Liver (tissue), 9 donors: ENCODE results near the gene KIF17. TPM values are rescaled to one million over a fixed set of nuclear protein-coding genes. Genes with fewer than 3 reads are reported as not detected.

Experiments
- DNase-seq: peaks from one replicate; pipeline ENCODE4 v3.0.0-alpha.2; 2017; ENCODE audit warnings: low spot score
- H3K27ac ChIP-seq, 2 donors: one replicate each; pipeline ENCODE4 v1.7.0; 2013; ENCODE audit warnings: inconsistent platforms in 2 of 2, low read length in 2 of 2, control low read depth in 1 of 2, low read depth in 1 of 2, mild to moderate bottlenecking in 1 of 2
- H3K27me3 ChIP-seq, 4 donors: one replicate each; pipeline versions ENCODE4 v1.6.1 to v1.7.0; 2013; ENCODE audit warnings: low read length in 3 of 4, inconsistent platforms in 1 of 4, mild to moderate bottlenecking in 1 of 4, moderate library complexity in 1 of 4; ENCODE audit not compliant: control insufficient read depth in 4 of 4, insufficient read depth in 4 of 4
- H3K36me3 ChIP-seq, 4 donors: one replicate each; pipeline versions ENCODE4 v1.6.1 to v1.7.0; 2013; ENCODE audit warnings: low read length in 3 of 4, mild to moderate bottlenecking in 3 of 4, low read depth in 1 of 4, moderate library complexity in 1 of 4; ENCODE audit not compliant: control insufficient read depth in 4 of 4, insufficient read depth in 3 of 4
- H3K4me1 ChIP-seq, 4 donors: one replicate each; pipeline versions ENCODE4 v1.6.1 to v1.7.0; 2013; ENCODE audit warnings: low read length in 3 of 4, mild to moderate bottlenecking in 3 of 4, moderate library complexity in 1 of 4; ENCODE audit not compliant: control insufficient read depth in 4 of 4, insufficient read depth in 4 of 4
- H3K4me3 ChIP-seq, 3 donors: one replicate each; pipeline versions ENCODE4 v1.6.1 to v1.7.0; 2013; ENCODE audit warnings: low read length in 3 of 3, control low read depth in 1 of 3, low read depth in 1 of 3, mild to moderate bottlenecking in 1 of 3
- H3K9ac ChIP-seq, 2 donors: one replicate each; pipeline ENCODE4 v1.7.0; 2013; ENCODE audit warnings: low read length in 2 of 2, mild to moderate bottlenecking in 2 of 2, moderate library complexity in 2 of 2, control low read depth in 1 of 2, low read depth in 1 of 2
- H3K9me3 ChIP-seq, 4 donors: one replicate each; pipeline versions ENCODE4 v1.6.1 to v1.7.0; 2013; ENCODE audit warnings: low read length in 3 of 4; ENCODE audit not compliant: control insufficient read depth in 4 of 4
- EGR1 ChIP-seq, 2 donors: IDR thresholded peaks; 2 replicates each; pipeline ENCODE4 v1.6.1; 2016 to 2018; ENCODE audit warnings: antibody characterized with exemption in 2 of 2, low read depth in 2 of 2
- FOXA1 ChIP-seq: IDR thresholded peaks from 2 replicates; pipeline ENCODE4 v1.6.1; 2016; ENCODE audit warnings: antibody characterized with exemption
- FOXA2 ChIP-seq: IDR thresholded peaks from 2 replicates; pipeline ENCODE4 v1.6.1; 2016; ENCODE audit warnings: antibody characterized with exemption
- GABPA ChIP-seq, 2 donors: IDR thresholded peaks in 1 of 2; conservative IDR thresholded peaks in 1 of 2; 2 replicates each; pipeline ENCODE4 v1.6.1; 2016; ENCODE audit warnings: antibody characterized with exemption in 2 of 2, mild to moderate bottlenecking in 1 of 2, moderate library complexity in 1 of 2
- HNF4A ChIP-seq, 2 donors: conservative IDR thresholded peaks; 2 replicates each; pipeline ENCODE4 v1.6.1; 2016; ENCODE audit warnings: antibody characterized with exemption in 2 of 2, mild to moderate bottlenecking in 2 of 2
- HNF4G ChIP-seq: IDR thresholded peaks from 2 replicates; pipeline ENCODE4 v1.6.1; 2016; ENCODE audit warnings: antibody characterized with exemption
- JUND ChIP-seq, 2 donors: IDR thresholded peaks; 2 replicates each; pipeline ENCODE4 v1.6.1; 2016; ENCODE audit warnings: antibody characterized with exemption in 2 of 2
- NR2F2 ChIP-seq: IDR thresholded peaks from 2 replicates; pipeline ENCODE4 v1.6.1; 2016; ENCODE audit warnings: antibody characterized with exemption
- RAD21 ChIP-seq, 2 donors: IDR thresholded peaks; 2 replicates each; pipeline ENCODE4 v1.6.1; 2016; ENCODE audit warnings: antibody characterized with exemption in 2 of 2, mild to moderate bottlenecking in 2 of 2
- RXRA ChIP-seq, 2 donors: IDR thresholded peaks; 2 replicates each; pipeline ENCODE4 v1.6.1; 2017 to 2018; ENCODE audit warnings: antibody characterized with exemption in 2 of 2, mild to moderate bottlenecking in 1 of 2
- SP1 ChIP-seq: IDR thresholded peaks from 2 replicates; pipeline ENCODE4 v1.6.1; 2018; ENCODE audit warnings: antibody characterized with exemption, mild to moderate bottlenecking
- TAF1 ChIP-seq: conservative IDR thresholded peaks from 2 replicates; pipeline ENCODE4 v1.6.1; 2016; ENCODE audit warnings: antibody characterized with exemption, mild to moderate bottlenecking
- YY1 ChIP-seq: IDR thresholded peaks from 2 replicates; pipeline ENCODE4 v1.6.1; 2016; ENCODE audit warnings: antibody characterized with exemption, mild to moderate bottlenecking
- WGBS: extraction: QIAGEN DNeasy Blood & Tissue Kit; methylation state at CpG from one replicate; pipeline ENCODE4 v1.1.7; 2013; 5-methylcytosine and 5-hydroxymethylcytosine counted together
- polyA plus RNA-seq, 2 donors: library from polyadenylated mRNA; stranded (reverse) in 1 of 2; unstranded in 1 of 2; fragments of 200-250 nt in 1 of 2; fragments of >200 nt in 1 of 2; fragmentation: Nextera tagmentation in 1 of 2; extraction: Ambion mirVana in 1 of 2; gene quantifications; one replicate each; pipeline versions ENCODE4 v1.2.1 to v1.2.3, GENCODE V29; 2013 to 2015
- total RNA-seq, 2 donors: library from RNA; depleted of rRNA; stranded (reverse); fragments of >200 nt; gene quantifications; one replicate each; pipeline ENCODE4 v1.2.3, GENCODE V29; 2014
- TF ChIP-seq, protein P1 (sequence below): IDR thresholded peaks from 2 replicates; pipeline ENCODE4 v1.6.1; 2016; ENCODE audit warnings: antibody characterized with exemption
- TF ChIP-seq, protein P2 (sequence below): IDR thresholded peaks from 2 replicates; pipeline ENCODE4 v1.6.1; 2016; ENCODE audit warnings: antibody characterized with exemption, mild to moderate bottlenecking
- TF ChIP-seq, protein P3 (sequence below): IDR thresholded peaks from 2 replicates; pipeline ENCODE4 v1.6.1; 2016; ENCODE audit warnings: antibody characterized with exemption
- TF ChIP-seq, protein P4 (sequence below): IDR thresholded peaks from 2 replicates; pipeline ENCODE4 v1.6.1; 2016; ENCODE audit warnings: antibody characterized with exemption
- TF ChIP-seq, protein P5 (sequence below): fragments of 150-350 bp; IDR thresholded peaks from 2 replicates; pipeline ENCODE4 v1.5.1; 2017; ENCODE audit warnings: improper control_type of control experiment, low read depth, low read length; ENCODE audit not compliant: missing input control
- donor health status: healthy.
- donor health status: healthy.
- donor health status: healthy.
- donor health status: healthy.
- donor health status: healthy.

KIF17 gene
- total and polyA plus RNA-seq, 4 donors, result 1.0 to 2.7 (median 2.0) TPM

DNA sequence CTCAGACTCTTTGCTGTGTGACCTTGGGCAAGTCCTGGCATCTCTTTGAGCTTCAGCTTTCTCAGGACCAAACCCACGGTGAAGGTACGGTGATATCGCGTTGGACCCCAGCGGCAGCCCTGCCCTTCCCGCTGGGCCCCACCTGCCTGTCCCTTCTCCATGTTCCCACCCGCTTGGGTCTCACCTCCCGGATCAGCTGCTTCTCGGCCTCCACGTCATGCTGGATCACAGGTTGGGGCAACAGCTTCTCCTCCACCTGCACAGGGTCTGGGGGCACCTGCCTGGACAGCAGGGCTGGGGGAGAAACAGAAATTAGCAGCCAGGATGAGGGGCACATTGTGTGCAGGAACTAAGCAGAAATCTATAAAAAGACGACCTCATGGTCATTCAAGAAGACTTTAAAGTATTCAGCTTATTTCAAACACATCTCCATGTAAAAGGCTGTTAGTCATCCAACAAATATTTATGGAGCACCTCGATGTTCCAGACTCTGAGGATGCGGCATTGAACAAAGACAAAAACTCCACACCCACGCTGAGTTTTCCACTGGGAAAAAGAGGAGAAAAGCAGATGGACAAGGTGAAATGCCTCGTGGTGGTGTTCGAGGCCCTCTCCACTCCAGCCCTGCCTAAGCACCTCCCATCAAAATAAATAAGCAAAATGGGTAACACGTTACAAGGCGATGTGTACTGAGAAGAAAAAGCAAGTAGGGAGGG, 19.5 kb downstream of the KIF17 start:
- no peak overlapping the region for H3K4me3 ChIP-seq
- no peak for DNase-seq
- WGBS, result 91% methylated on average over 18 of the region's 18 CpGs

More for the DNA sequence above, 19.5 kb downstream of the KIF17 start:
- Histone ChIP-seq H3K27ac (no peak overlapping the region), H3K9me3 (no peaks in the 10 kb centered on the region), H3K36me3 (no peaks in the 10 kb centered on the region), H3K4me1 (peaks cover 2 to 12% (median 7%) of the 10 kb centered on the region in 4 donors), H3K27me3 (no peaks in the 10 kb centered on the region), H3K9ac (no peak overlapping the region)
- TF ChIP-seq, protein P1, sequence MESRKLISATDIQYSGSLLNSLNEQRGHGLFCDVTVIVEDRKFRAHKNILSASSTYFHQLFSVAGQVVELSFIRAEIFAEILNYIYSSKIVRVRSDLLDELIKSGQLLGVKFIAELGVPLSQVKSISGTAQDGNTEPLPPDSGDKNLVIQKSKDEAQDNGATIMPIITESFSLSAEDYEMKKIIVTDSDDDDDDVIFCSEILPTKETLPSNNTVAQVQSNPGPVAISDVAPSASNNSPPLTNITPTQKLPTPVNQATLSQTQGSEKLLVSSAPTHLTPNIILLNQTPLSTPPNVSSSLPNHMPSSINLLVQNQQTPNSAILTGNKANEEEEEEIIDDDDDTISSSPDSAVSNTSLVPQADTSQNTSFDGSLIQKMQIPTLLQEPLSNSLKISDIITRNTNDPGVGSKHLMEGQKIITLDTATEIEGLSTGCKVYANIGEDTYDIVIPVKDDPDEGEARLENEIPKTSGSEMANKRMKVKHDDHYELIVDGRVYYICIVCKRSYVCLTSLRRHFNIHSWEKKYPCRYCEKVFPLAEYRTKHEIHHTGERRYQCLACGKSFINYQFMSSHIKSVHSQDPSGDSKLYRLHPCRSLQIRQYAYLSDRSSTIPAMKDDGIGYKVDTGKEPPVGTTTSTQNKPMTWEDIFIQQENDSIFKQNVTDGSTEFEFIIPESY, result no peak
- TF ChIP-seq, protein P2, sequence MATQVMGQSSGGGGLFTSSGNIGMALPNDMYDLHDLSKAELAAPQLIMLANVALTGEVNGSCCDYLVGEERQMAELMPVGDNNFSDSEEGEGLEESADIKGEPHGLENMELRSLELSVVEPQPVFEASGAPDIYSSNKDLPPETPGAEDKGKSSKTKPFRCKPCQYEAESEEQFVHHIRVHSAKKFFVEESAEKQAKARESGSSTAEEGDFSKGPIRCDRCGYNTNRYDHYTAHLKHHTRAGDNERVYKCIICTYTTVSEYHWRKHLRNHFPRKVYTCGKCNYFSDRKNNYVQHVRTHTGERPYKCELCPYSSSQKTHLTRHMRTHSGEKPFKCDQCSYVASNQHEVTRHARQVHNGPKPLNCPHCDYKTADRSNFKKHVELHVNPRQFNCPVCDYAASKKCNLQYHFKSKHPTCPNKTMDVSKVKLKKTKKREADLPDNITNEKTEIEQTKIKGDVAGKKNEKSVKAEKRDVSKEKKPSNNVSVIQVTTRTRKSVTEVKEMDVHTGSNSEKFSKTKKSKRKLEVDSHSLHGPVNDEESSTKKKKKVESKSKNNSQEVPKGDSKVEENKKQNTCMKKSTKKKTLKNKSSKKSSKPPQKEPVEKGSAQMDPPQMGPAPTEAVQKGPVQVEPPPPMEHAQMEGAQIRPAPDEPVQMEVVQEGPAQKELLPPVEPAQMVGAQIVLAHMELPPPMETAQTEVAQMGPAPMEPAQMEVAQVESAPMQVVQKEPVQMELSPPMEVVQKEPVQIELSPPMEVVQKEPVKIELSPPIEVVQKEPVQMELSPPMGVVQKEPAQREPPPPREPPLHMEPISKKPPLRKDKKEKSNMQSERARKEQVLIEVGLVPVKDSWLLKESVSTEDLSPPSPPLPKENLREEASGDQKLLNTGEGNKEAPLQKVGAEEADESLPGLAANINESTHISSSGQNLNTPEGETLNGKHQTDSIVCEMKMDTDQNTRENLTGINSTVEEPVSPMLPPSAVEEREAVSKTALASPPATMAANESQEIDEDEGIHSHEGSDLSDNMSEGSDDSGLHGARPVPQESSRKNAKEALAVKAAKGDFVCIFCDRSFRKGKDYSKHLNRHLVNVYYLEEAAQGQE, result no peak
- TF ChIP-seq YY1 (no peak), FOXA1 (no peak), RAD21 (IDR thresholded peaks at IDR 0.05) (no peak), HNF4G (no peak), JUND (IDR thresholded peaks at IDR 0.05) (no peak), HNF4A (conservative IDR thresholded peaks at IDR 0.05) (no peak), RXRA (IDR thresholded peaks at IDR 0.05) (no peak), EGR1 (IDR thresholded peaks at IDR 0.05; ENCODE audit: low read depth in 2 of 2) (no peak), GABPA (IDR thresholded peaks at IDR 0.05 in 1 of 2, conservative IDR thresholded peaks at IDR 0.05 in 1 of 2) (no peak), SP1 (no peak), TAF1 (no peak), NR2F2 (no peak), FOXA2 (no peak)
- TF ChIP-seq, protein P3, sequence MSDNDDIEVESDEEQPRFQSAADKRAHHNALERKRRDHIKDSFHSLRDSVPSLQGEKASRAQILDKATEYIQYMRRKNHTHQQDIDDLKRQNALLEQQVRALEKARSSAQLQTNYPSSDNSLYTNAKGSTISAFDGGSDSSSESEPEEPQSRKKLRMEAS, result no peak
- TF ChIP-seq, protein P4, sequence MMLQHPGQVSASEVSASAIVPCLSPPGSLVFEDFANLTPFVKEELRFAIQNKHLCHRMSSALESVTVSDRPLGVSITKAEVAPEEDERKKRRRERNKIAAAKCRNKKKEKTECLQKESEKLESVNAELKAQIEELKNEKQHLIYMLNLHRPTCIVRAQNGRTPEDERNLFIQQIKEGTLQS, result no peak
- TF ChIP-seq, protein P5, sequence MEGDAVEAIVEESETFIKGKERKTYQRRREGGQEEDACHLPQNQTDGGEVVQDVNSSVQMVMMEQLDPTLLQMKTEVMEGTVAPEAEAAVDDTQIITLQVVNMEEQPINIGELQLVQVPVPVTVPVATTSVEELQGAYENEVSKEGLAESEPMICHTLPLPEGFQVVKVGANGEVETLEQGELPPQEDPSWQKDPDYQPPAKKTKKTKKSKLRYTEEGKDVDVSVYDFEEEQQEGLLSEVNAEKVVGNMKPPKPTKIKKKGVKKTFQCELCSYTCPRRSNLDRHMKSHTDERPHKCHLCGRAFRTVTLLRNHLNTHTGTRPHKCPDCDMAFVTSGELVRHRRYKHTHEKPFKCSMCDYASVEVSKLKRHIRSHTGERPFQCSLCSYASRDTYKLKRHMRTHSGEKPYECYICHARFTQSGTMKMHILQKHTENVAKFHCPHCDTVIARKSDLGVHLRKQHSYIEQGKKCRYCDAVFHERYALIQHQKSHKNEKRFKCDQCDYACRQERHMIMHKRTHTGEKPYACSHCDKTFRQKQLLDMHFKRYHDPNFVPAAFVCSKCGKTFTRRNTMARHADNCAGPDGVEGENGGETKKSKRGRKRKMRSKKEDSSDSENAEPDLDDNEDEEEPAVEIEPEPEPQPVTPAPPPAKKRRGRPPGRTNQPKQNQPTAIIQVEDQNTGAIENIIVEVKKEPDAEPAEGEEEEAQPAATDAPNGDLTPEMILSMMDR, result no peak
